HEK293 (cell line): ENCODE measurements around the gene SUPT4H1.

ENCODE experiments used
- TCF7L2 ChIP-seq: IDR thresholded peaks from 2 replicates; pipeline ENCODE4 v1.6.1; 2011; ENCODE audit warnings: low read depth, mild to moderate bottlenecking, inconsistent platforms, low read length, moderate library complexity, borderline replicate concordance
- ZNF302 ChIP-seq: fragments of 450-650 bp; formaldehyde crosslinking; IDR thresholded peaks from 2 replicates; pipeline ENCODE4 v1.5.1; 2016; ENCODE audit warnings: missing biosample characterization, missing genetic modification characterization, low read depth

- no peak for TF ChIP-seq TCF7L2
- no peak for TF ChIP-seq ZNF302 (tag by site-specific recombination)
These were observed 39.9 kb downstream of the SUPT4H1 start for GRCh38 chr17:58312021-58312630.
